Type B pancreatic cell (in vitro differentiated cells): ENCODE measurements around the gene SOD3. TPM values are rescaled to one million over a fixed set of nuclear protein-coding genes. Genes with fewer than 3 reads are reported as not detected.

Experiments
- DNase-seq: peaks from one replicate; pipeline ENCODE4 v3.0.0; 2021; ENCODE audit warnings: mixed read lengths; ENCODE audit not compliant: unreplicated experiment; ENCODE audit errors: extremely low spot score
- H3K27ac Mint-ChIP-seq: 2 replicates; pipeline ENCODE4 v1.8.0; 2021; ENCODE audit warnings: mild to moderate bottlenecking, mixed read lengths
- H3K27me3 Mint-ChIP-seq: 2 replicates; pipeline ENCODE4 v1.8.0; 2021; ENCODE audit warnings: mixed read lengths
- H3K36me3 Mint-ChIP-seq: 2 replicates; pipeline ENCODE4 v1.8.0; 2021; ENCODE audit warnings: mixed read lengths
- H3K4me1 Mint-ChIP-seq: one replicate; pipeline ENCODE4 v1.8.0; 2021; ENCODE audit warnings: mixed read lengths; ENCODE audit not compliant: unreplicated experiment
- H3K4me3 Mint-ChIP-seq: 2 replicates; pipeline ENCODE4 v1.8.0; 2021; ENCODE audit warnings: mild to moderate bottlenecking, mixed read lengths
- H3K9me3 Mint-ChIP-seq: 2 replicates; pipeline ENCODE4 v1.8.0; 2021; ENCODE audit warnings: mixed read lengths
- CTCF ChIP-seq: fragments of 200-600 bp; sonication (generic); conservative IDR thresholded peaks from 2 replicates; pipeline ENCODE4 v1.5.0; 2021; ENCODE audit warnings: antibody characterized with exemption, mild to moderate bottlenecking
- total RNA-seq: library from RNA; stranded (reverse); gene quantifications from 2 replicates; pipeline ENCODE4 v1.2.1, GENCODE V29; 2021; ENCODE audit warnings: low replicate concordance

SOD3 gene
- total RNA-seq, 1 donor from 2014 or later = 5.4 TPM

- H3K9me3 Mint-ChIP-seq = peaks cover 7% of the 10 kb centered on the region
- no peak overlapping the region for H3K27ac Mint-ChIP-seq
- no peak for TF ChIP-seq CTCF
- no peak for DNase-seq
- H3K27me3 Mint-ChIP-seq = no peaks in the 10 kb centered on the region
- H3K4me3 Mint-ChIP-seq = no peak overlapping the region
- H3K36me3 Mint-ChIP-seq = peaks cover 10% of the 10 kb centered on the region
- peaks cover 17% of the 10 kb centered on the region for H3K4me1 Mint-ChIP-seq
These were observed 49.8 kb downstream of the SOD3 start for GRCh38 chr4:24845132-24845531.

- DNase-seq = no peak
- Mint-ChIP-seq H3K27me3 (no peaks in the 10 kb centered on the region), H3K9me3 (peaks cover 2% of the 10 kb centered on the region), H3K4me3 (no peak overlapping the region), H3K36me3 (peaks cover 7% of the 10 kb centered on the region), H3K4me1 (peaks cover 15% of the 10 kb centered on the region), H3K27ac (no peak overlapping the region)
- no peak for TF ChIP-seq CTCF
These were observed 50.5 kb downstream of the SOD3 start for GRCh38 chr4:24845902-24846301.

GRCh38 chr4:24846716-24847115 lies 51.3 kb downstream of the SOD3 start:
- H3K36me3 Mint-ChIP-seq = peaks cover 5% of the 10 kb centered on the region

GRCh38 chr4:24849351-24849750 lies 54.0 kb downstream of the SOD3 start:
- peaks cover 5% of the 10 kb centered on the region for H3K9me3 Mint-ChIP-seq
- H3K27ac Mint-ChIP-seq = no peak overlapping the region
- no peak overlapping the region for H3K4me3 Mint-ChIP-seq
- TF ChIP-seq CTCF = no peak
- DNase-seq = no peak
- peaks cover 11% of the 10 kb centered on the region for H3K36me3 Mint-ChIP-seq
- peaks cover 20% of the 10 kb centered on the region for H3K4me1 Mint-ChIP-seq
- H3K27me3 Mint-ChIP-seq = peaks cover 5% of the 10 kb centered on the region

More at GRCh38 chr4:24846716-24847115, 51.3 kb downstream of the SOD3 start:
- Mint-ChIP-seq H3K4me3 (no peak overlapping the region), H3K4me1 (peaks cover 13% of the 10 kb centered on the region), H3K27ac (no peak overlapping the region), H3K27me3 (no peaks in the 10 kb centered on the region), H3K9me3 (no peaks in the 10 kb centered on the region)
- TF ChIP-seq CTCF = no peak
- DNase-seq = no peak

GRCh38 chr4:24849756-24850155 lies 54.4 kb downstream of the SOD3 start:
- Mint-ChIP-seq H3K27ac (no peak overlapping the region), H3K9me3 (peaks cover 5% of the 10 kb centered on the region), H3K27me3 (peaks cover 5% of the 10 kb centered on the region), H3K4me1 (peaks cover 20% of the 10 kb centered on the region), H3K4me3 (no peak overlapping the region), H3K36me3 (peaks cover 11% of the 10 kb centered on the region)
- DNase-seq = no peak
- TF ChIP-seq CTCF = no peak

Other genes with a start within 250 kb of the SOD3 start
- 130 and 165 TPM in 2 replicates for gene DHX15, start 211.0 kb upstream of the SOD3 start, total RNA-seq
- gene CCDC149, start 117.5 kb downstream of the SOD3 start, total RNA-seq = 8.8 and 9.1 TPM in 2 replicates
- gene LGI2, start 235.4 kb downstream of the SOD3 start, total RNA-seq = 1.1 and 5.4 TPM in 2 replicates